Neural progenitor cell (in vitro differentiated cells): ENCODE measurements around the gene MAGI2. TPM values are rescaled to one million over a fixed set of nuclear protein-coding genes. Genes with fewer than 3 reads are reported as not detected.

ENCODE experiments used
- DNase-seq: peaks from one replicate; pipeline ENCODE4 v3.0.0-alpha.2; 2016; ENCODE audit warnings: low spot score
- H2AFZ ChIP-seq: fragments of 200-600 bp; sonication (generic); replicated peaks from 2 replicates; pipeline ENCODE4 v1.6.1; 2016; ENCODE audit warnings: antibody characterized with exemption
- H3F3A ChIP-seq: fragments of 200-600 bp; sonication (generic); 2 replicates; pipeline ENCODE4 v1.6.1; 2016; ENCODE audit warnings: antibody characterized with exemption, low read depth
- H3K27ac ChIP-seq: fragments of 200-600 bp; sonication (generic); 2 replicates; pipeline ENCODE4 v1.5.1; 2016; ENCODE audit warnings: mild to moderate bottlenecking
- H3K27me3 ChIP-seq: fragments of 200-600 bp; sonication (generic); 2 replicates; pipeline ENCODE4 v1.6.1; 2016; ENCODE audit warnings: mild to moderate bottlenecking, moderate library complexity
- H3K36me3 ChIP-seq: fragments of 200-600 bp; sonication (generic); 2 replicates; pipeline ENCODE4 v1.5.1; 2016
- H3K4me1 ChIP-seq: fragments of 200-600 bp; sonication (generic); 2 replicates; pipeline ENCODE4 v1.6.1; 2016; ENCODE audit warnings: mixed run types
- H3K4me2 ChIP-seq: fragments of 200-600 bp; sonication (generic); 2 replicates; pipeline ENCODE4 v1.6.1; 2016
- H3K4me3 ChIP-seq: fragments of 200-600 bp; sonication (generic); 2 replicates; pipeline ENCODE4 v1.5.1; 2016
- H3K79me2 ChIP-seq: fragments of 200-600 bp; sonication (generic); 2 replicates; pipeline ENCODE4 v1.6.1; 2016; ENCODE audit warnings: low read depth
- H3K9ac ChIP-seq: fragments of 200-600 bp; sonication (generic); 2 replicates; pipeline ENCODE4 v1.6.1; 2016
- H3K9me3 ChIP-seq: fragments of 200-600 bp; sonication (generic); 2 replicates; pipeline ENCODE4 v1.5.1; 2016; ENCODE audit warnings: low read depth
- H4K20me1 ChIP-seq: fragments of 200-600 bp; sonication (generic); 2 replicates; pipeline ENCODE4 v1.6.1; 2016; ENCODE audit warnings: low read depth
- H3K27ac Mint-ChIP-seq: 3 replicates; pipeline ENCODE4 v1.8.0; 2021; ENCODE audit warnings: mixed read lengths
- H3K27me3 Mint-ChIP-seq: 2 replicates; pipeline ENCODE4 v1.8.0; 2022; ENCODE audit warnings: low read depth, mild to moderate bottlenecking, inconsistent platforms, moderate library complexity, mixed read lengths; ENCODE audit not compliant: insufficient read depth
- H3K36me3 Mint-ChIP-seq: 3 replicates; pipeline ENCODE4 v1.8.0; 2021; ENCODE audit warnings: mixed read lengths
- H3K4me1 Mint-ChIP-seq: 3 replicates; pipeline ENCODE4 v1.8.0; 2021; ENCODE audit warnings: mixed read lengths
- H3K4me3 Mint-ChIP-seq: 3 replicates; pipeline ENCODE4 v1.8.0; 2021; ENCODE audit warnings: mild to moderate bottlenecking, moderate library complexity, mixed read lengths
- H3K9me3 Mint-ChIP-seq: 3 replicates; pipeline ENCODE4 v1.8.0; 2020; ENCODE audit warnings: mixed read lengths
- CTCF ChIP-seq: fragments of 200-600 bp; sonication (generic); IDR thresholded peaks from 2 replicates; pipeline ENCODE4 v1.5.1; 2017; ENCODE audit warnings: antibody characterized with exemption, mild to moderate bottlenecking
- EZH2 ChIP-seq: fragments of 200-600 bp; sonication (generic); IDR thresholded peaks from 2 replicates; pipeline ENCODE4 v1.6.1; 2017; ENCODE audit warnings: antibody characterized with exemption, mild to moderate bottlenecking, moderate library complexity
- EZH2phosphoT487 ChIP-seq: fragments of 200-600 bp; sonication (generic); IDR thresholded peaks from 2 replicates; pipeline ENCODE4 v1.6.1; 2017; ENCODE audit warnings: antibody characterized with exemption
- total RNA-seq: library from RNA; depleted of rRNA; stranded (reverse); fragments of >200 nt; gene quantifications from 2 replicates; pipeline ENCODE4 v1.2.3, GENCODE V29; 2015; ENCODE audit warnings: low replicate concordance

MAGI2 gene
- total RNA-seq, 1 donor from 2014 or later: 5.8 TPM

- no peaks in the 10 kb centered on the region for H3K27me3 ChIP-seq
- no peaks in the 10 kb centered on the region for H3F3A ChIP-seq
- H3K27ac ChIP-seq: no peak overlapping the region
- no peaks in the 10 kb centered on the region for H3K9me3 ChIP-seq
- H3K4me1 ChIP-seq: no peaks in the 10 kb centered on the region
- no peaks in the 10 kb centered on the region for H4K20me1 ChIP-seq
- H3K27me3 Mint-ChIP-seq: no peaks in the 10 kb centered on the region
- no peak overlapping the region for H2AFZ ChIP-seq
- H3K4me1 Mint-ChIP-seq: no peaks in the 10 kb centered on the region
- DNase-seq: no peak
- no peaks in the 10 kb centered on the region for H3K36me3 Mint-ChIP-seq
- no peaks in the 10 kb centered on the region for H3K9me3 Mint-ChIP-seq
- H3K9ac ChIP-seq: no peak overlapping the region
- H3K79me2 ChIP-seq: no peaks in the 10 kb centered on the region
- no peak overlapping the region for H3K4me3 Mint-ChIP-seq
- H3K27ac Mint-ChIP-seq: no peak overlapping the region
- no peak overlapping the region for H3K4me2 ChIP-seq
- H3K4me3 ChIP-seq: no peak overlapping the region
- no peaks in the 10 kb centered on the region for H3K36me3 ChIP-seq
- no peak for TF ChIP-seq EZH2
- no peak for TF ChIP-seq CTCF
- TF ChIP-seq EZH2phosphoT487: no peak
Measured at GRCh38 chr7:78677391-78677790, 776.1 kb downstream of the MAGI2 start.

GRCh38 chr7:78675511-78675910 lies 778.0 kb downstream of the MAGI2 start:
- TF ChIP-seq EZH2: no peak
- TF ChIP-seq CTCF: no peak

GRCh38 chr7:78673272-78673671 lies 780.2 kb downstream of the MAGI2 start:
- no peaks in the 10 kb centered on the region for H3K4me1 ChIP-seq
- H3K27ac Mint-ChIP-seq: no peak overlapping the region

More at GRCh38 chr7:78675511-78675910, 778.0 kb downstream of the MAGI2 start:
- H3K4me3 Mint-ChIP-seq: no peak overlapping the region
- no peaks in the 10 kb centered on the region for H3K9me3 ChIP-seq
- no peaks in the 10 kb centered on the region for H3K4me1 ChIP-seq
- H3K4me2 ChIP-seq: no peak overlapping the region
- no peak for DNase-seq
- H3K36me3 ChIP-seq: no peaks in the 10 kb centered on the region
- H3K9me3 Mint-ChIP-seq: no peaks in the 10 kb centered on the region
- no peaks in the 10 kb centered on the region for H3K27me3 ChIP-seq
- H3F3A ChIP-seq: no peaks in the 10 kb centered on the region
- no peaks in the 10 kb centered on the region for H3K36me3 Mint-ChIP-seq
- no peaks in the 10 kb centered on the region for H4K20me1 ChIP-seq
- H2AFZ ChIP-seq: no peak overlapping the region
- no peak overlapping the region for H3K27ac Mint-ChIP-seq
- no peaks in the 10 kb centered on the region for H3K4me1 Mint-ChIP-seq
- peaks cover 2% of the 10 kb centered on the region for H3K27me3 Mint-ChIP-seq
- no peak overlapping the region for H3K4me3 ChIP-seq
- H3K79me2 ChIP-seq: no peaks in the 10 kb centered on the region
- no peak overlapping the region for H3K27ac ChIP-seq
- no peak overlapping the region for H3K9ac ChIP-seq

More at GRCh38 chr7:78673272-78673671, 780.2 kb downstream of the MAGI2 start:
- Histone ChIP-seq H3K27me3 (no peaks in the 10 kb centered on the region), H3K27ac (no peak overlapping the region), H2AFZ (no peak overlapping the region), H3K9me3 (no peaks in the 10 kb centered on the region), H3K4me2 (no peak overlapping the region), H3K36me3 (no peaks in the 10 kb centered on the region), H3F3A (no peaks in the 10 kb centered on the region), H3K9ac (no peak overlapping the region), H3K79me2 (no peaks in the 10 kb centered on the region), H4K20me1 (no peaks in the 10 kb centered on the region), H3K4me3 (no peak overlapping the region)
- Mint-ChIP-seq H3K27me3 (peaks cover 2% of the 10 kb centered on the region), H3K9me3 (no peaks in the 10 kb centered on the region), H3K36me3 (no peaks in the 10 kb centered on the region), H3K4me1 (no peaks in the 10 kb centered on the region), H3K4me3 (no peak overlapping the region)
- TF ChIP-seq EZH2phosphoT487 (no peak), CTCF (no peak), EZH2 (no peak)
- DNase-seq: no peak
